IPS-11a (cell line): ENCODE measurements around the gene NDRG3.
A peak's percentile ranks its signal among the peaks of the same experiment; 100 is the strongest.
"Not testable (repeated sequence)": the region's sequence is repeated elsewhere in the genome, so short reads cannot be mapped to it uniquely, and the experiment has no call there.

Experiments used
- H3K4me3 ChIP-seq: one replicate; pipeline ENCODE4 v1.5.1; 2013; ENCODE audit warnings: low read depth, low read length, control low read depth

The NDRG3 gene

DNA sequence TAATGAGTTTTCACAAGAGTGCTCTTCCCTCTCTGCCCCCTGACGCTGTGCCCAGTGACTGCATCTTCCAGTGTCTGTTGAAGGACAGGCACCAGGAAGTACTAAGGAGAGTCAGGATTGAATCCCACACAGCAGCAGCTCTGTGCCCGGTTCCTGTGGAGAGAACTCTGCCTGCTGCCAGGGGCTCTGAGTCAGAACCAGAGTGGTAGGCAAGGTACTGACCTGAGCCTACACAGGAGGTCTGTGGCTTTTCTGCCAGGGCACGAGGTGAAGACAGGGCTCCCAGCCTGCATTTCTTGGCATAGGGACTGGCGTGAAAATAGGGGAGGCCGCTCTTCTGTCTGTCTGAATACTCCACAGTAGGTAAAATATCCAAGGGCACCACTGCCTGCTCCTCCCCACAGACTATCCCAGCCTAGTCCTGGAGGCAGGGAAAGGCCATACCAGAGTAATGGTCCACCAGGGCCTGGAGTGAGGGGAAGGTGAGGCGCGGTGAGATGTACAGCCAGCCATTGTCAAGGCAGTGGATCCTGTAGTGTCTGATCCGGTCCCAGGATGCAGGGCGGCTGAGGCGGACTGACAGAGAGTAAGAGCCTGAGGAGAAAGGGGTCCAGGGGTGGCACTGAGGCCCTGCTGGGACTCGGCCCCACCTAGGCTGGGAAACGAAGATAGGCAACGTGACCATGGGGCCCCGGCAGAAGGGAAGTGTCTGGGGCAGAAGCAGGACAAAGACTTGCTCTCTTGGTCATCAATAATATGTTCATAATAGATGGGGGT is 130.9 kb downstream of the NDRG3 start:
- H3K4me3 ChIP-seq = no peak overlapping the region

DNA sequence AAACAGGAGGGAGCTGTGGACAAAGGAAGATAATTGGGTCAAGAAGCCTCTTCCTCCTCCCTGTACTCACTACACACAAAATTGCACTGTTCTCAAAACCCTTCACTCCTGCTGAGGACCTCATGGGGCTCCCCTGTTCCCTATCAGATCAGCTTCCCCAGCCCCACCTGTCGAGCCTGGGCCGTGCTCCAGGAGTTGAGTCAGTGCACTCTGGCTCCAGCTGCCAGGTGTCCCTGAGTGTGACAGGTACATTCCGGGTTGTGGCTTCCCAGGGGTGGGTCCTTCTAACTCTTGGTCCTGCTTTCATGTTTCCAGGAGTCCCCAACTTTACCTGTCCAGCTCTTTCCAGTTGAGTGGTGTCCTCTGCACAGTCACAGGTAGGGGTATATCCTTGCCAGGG is 131.9 kb downstream of the NDRG3 start:
- no peak overlapping the region for H3K4me3 ChIP-seq

DNA sequence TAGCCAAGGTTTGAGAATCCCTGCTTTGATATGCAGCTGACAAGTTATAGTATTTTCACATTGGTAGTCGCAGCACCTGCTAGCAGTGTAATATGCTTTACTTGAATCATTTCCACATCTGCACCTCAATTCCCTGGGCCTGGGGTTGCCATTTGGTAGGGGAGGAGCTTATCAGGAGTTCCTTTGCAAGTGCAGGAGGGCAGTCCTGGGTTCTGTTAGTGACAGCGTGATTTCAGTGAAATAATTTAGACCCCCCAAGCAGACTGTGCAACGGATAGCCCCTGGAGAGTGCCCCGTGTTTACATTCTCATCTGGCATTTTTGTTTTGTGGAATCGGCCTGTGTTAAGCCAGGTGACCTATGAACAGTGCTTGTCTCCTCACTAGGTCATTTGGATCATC is 134.3 kb downstream of the NDRG3 start:
- H3K4me3 ChIP-seq = no peak overlapping the region

DNA sequence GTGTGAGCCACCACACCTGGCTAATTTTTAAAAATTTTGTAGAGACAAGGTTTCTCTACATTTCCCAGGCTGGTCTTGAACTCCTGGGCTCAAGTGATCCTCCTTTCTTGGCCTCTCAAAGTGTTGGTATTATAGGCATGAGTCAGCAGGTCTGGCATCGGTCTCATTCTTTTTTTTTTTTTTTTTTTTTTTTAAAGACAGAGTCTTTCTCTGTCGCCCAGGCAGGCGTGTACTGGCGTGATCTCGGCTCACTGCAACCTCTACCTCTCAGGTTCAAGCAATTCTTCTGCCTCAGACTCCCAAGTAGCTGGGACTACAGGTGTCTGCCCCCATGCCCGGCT is 137.5 kb downstream of the NDRG3 start:
- not testable (repeated sequence) for H3K4me3 ChIP-seq

GRCh38 chr20:36607586-36608387 is 138.1 kb downstream of the NDRG3 start:
- H3K4me3 ChIP-seq = no peak overlapping the region

DNA sequence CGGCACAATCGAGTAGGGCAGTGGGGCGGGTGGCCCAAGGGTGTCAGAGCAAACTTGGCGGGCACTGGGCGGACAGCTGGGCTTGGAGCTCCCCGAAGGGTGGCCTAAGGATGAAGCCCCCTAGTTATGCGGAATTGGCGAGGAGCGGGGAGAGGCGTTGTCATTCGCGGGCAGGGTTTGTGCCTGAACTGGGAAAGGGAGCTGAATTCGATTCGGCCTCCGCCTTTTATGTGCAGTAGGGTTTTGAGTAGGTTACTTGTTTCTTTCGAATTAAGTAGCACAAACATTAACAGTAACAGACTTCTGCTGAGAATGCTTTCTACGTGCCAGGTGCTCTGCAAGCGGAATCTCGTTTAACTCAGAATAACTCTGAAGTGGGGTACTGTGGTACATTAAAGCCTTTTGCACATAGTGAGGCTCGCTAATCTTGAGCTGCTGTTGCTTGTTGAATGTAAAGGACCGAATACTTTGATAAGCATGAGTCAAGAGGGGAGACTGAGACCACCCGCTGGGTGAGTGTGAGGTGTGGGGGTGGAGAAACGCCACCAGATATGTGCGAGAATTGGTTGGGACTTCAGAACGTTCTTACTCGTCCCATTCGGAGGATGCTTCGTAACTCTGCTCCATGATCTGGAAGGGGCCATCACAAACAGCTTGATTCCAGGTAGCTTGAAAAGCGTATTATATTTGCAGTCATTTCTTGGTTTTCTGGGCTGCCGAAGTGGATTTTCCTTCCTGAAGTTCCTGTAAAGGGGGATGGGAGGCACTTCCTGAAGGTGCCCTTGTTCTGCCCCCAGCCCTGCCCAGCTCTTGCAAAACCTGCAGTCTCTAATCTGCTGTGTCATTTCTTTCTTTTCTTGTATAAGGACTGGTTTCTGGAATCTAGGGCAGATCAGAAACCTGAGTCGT is 139.5 kb downstream of the NDRG3 start:
- H3K4me3 ChIP-seq = peak overlapping the region; percentile 84

DNA sequence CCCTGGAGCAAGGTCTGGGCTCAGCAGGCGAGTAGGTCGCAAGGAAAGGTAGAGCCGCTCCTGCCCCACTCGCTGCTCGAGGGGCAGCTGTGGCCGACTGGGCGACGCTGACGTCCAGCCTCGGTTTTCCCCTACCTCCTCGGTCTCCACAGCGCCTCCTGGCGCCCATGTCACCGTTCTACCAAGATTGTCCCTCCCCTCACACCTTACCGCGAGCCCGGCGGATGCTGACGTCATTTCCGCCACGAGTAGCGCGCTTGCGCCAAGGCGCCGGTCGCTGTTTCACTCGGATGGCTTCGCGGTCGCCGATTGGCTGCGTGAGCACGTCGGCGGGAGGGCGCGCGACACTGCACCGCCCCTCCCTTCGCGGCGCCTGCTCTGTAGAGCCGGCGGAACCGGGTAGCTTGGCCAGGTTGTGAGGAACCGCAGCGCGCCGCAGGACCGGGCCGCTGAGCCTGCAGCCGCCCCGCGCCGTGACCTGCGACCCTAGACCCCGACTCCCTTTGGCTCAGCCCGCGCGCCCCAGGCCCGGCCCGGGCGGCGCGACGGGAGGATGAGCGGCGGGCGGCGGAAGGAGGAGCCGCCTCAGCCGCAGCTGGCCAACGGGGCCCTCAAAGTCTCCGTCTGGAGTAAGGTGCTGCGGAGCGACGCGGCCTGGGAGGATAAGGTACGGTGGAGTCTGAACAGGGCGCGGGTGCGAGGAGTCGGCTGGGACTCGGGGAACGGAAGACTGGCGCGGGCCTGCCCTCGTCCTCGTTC is 140.3 kb downstream of the NDRG3 start, which contains the start of gene RAB5IF:
TSS of gene RAB5IF (plus strand) at position 381 of the 759 bp plus-strand sequence. CDS start at position 554, 173 bp downstream.
- H3K4me3 ChIP-seq = peak within 1 kb of the TSS; percentile 84

- no peak overlapping the region for H3K4me3 ChIP-seq
Measured at GRCh38 chr20:36604952-36605398, 140.9 kb downstream of the NDRG3 start.
